Neuronal stem cell (in vitro differentiated cells): ENCODE results near the gene ARHGAP22.

Source experiments
- DNase-seq: peaks from one replicate; pipeline ENCODE4 v3.0.0-alpha.2; 2013; ENCODE audit warnings: low spot score
- H2AFZ ChIP-seq: one replicate; pipeline ENCODE4 v1.6.1; 2013; ENCODE audit warnings: mild to moderate bottlenecking, low read length, inconsistent platforms
- H2AK5ac ChIP-seq: 2 replicates; pipeline ENCODE4 v1.6.1; 2013; ENCODE audit warnings: low read depth, mild to moderate bottlenecking, inconsistent platforms, low read length, moderate library complexity, mixed read lengths
- H2BK120ac ChIP-seq: 2 replicates; pipeline ENCODE4 v1.6.1; 2013; ENCODE audit warnings: low read depth, mild to moderate bottlenecking, inconsistent platforms, low read length, moderate library complexity, mixed read lengths
- H2BK12ac ChIP-seq: one replicate; pipeline ENCODE4 v1.6.1; 2013; ENCODE audit warnings: low read length, inconsistent platforms
- H2BK15ac ChIP-seq: 2 replicates; pipeline ENCODE4 v1.6.1; 2013; ENCODE audit warnings: mild to moderate bottlenecking, low read length, inconsistent platforms, mixed read lengths
- H2BK5ac ChIP-seq: one replicate; pipeline ENCODE4 v1.6.1; 2013; ENCODE audit warnings: inconsistent platforms, mild to moderate bottlenecking, low read length, moderate library complexity
- H3K14ac ChIP-seq: one replicate; pipeline ENCODE4 v1.6.1; 2013; ENCODE audit warnings: low read length, inconsistent platforms
- H3K18ac ChIP-seq: 2 replicates; pipeline ENCODE4 v1.6.1; 2013; ENCODE audit warnings: low read length, inconsistent platforms
- H3K23ac ChIP-seq: 2 replicates; pipeline ENCODE4 v1.6.1; 2013; ENCODE audit warnings: low read depth, mild to moderate bottlenecking, mixed read lengths, low read length, inconsistent platforms; ENCODE audit not compliant: poor library complexity
- H3K27ac ChIP-seq: replicated peaks from 3 replicates; pipeline ENCODE4 v1.5.1; 2013; ENCODE audit warnings: low read length, inconsistent platforms
- H3K27me3 ChIP-seq, 3 experiments: 2 replicates each; pipeline ENCODE4 v1.6.1; 2013; ENCODE audit warnings: low read length in 3 of 3, mild to moderate bottlenecking in 2 of 3, inconsistent platforms in 1 of 3, low read depth in 1 of 3, mixed read lengths in 1 of 3, moderate library complexity in 1 of 3; ENCODE audit not compliant: control insufficient read depth in 3 of 3, insufficient read depth in 3 of 3
- H3K36me3 ChIP-seq, 2 donors: replicated peaks in 1 of 2; 2 replicates each; pipeline ENCODE4 v1.6.1; 2013; ENCODE audit warnings: low read length in 2 of 2; ENCODE audit not compliant: control insufficient read depth in 2 of 2, insufficient read depth in 2 of 2
- H3K4ac ChIP-seq: 2 replicates; pipeline ENCODE4 v1.6.1; 2013; ENCODE audit warnings: inconsistent platforms, mild to moderate bottlenecking, low read length, moderate library complexity
- H3K4me1 ChIP-seq, 2 donors: 1 replicate in 1 of 2; 2 replicates in 1 of 2; pipeline ENCODE4 v1.6.1; 2013; ENCODE audit warnings: low read length in 2 of 2, low read depth in 1 of 2; ENCODE audit not compliant: control insufficient read depth in 2 of 2, insufficient read depth in 1 of 2
- H3K4me2 ChIP-seq: one replicate; pipeline ENCODE4 v1.6.1; 2013; ENCODE audit warnings: mild to moderate bottlenecking, low read length, inconsistent platforms; ENCODE audit not compliant: insufficient read depth, poor library complexity, severe bottlenecking
- H3K4me3 ChIP-seq, 2 donors: 2 replicates each; pipeline ENCODE4 v1.5.1; 2013; ENCODE audit warnings: low read length in 2 of 2, mild to moderate bottlenecking in 2 of 2, inconsistent platforms in 1 of 2, moderate library complexity in 1 of 2
- H3K79me1 ChIP-seq: one replicate; pipeline ENCODE4 v1.6.1; 2013; ENCODE audit warnings: low read depth, mild to moderate bottlenecking, inconsistent platforms, low read length, moderate library complexity
- H3K9ac ChIP-seq: one replicate; pipeline ENCODE4 v1.6.1; 2013; ENCODE audit warnings: mild to moderate bottlenecking, low read depth, low read length, inconsistent platforms; ENCODE audit not compliant: poor library complexity
- H3K9me3 ChIP-seq, 2 donors: replicated peaks in 1 of 2; 2 replicates each; pipeline versions ENCODE3 to v1.6.1; 2013; ENCODE audit warnings: low read length in 2 of 2, mild to moderate bottlenecking in 2 of 2, inconsistent platforms in 1 of 2, low read depth in 1 of 2, mixed read lengths in 1 of 2, moderate library complexity in 1 of 2; ENCODE audit not compliant: control insufficient read depth in 2 of 2, insufficient read depth in 1 of 2
- H4K8ac ChIP-seq: one replicate; pipeline ENCODE4 v1.6.1; 2013; ENCODE audit warnings: low read depth, mild to moderate bottlenecking, inconsistent platforms, low read length, moderate library complexity
- H4K91ac ChIP-seq: one replicate; pipeline ENCODE4 v1.6.1; 2013; ENCODE audit warnings: low read length, low read depth, mild to moderate bottlenecking, inconsistent platforms; ENCODE audit not compliant: poor library complexity
- WGBS, 2 donors: extraction: QIAGEN DNeasy Blood & Tissue Kit; methylation state at CpG; one replicate each; pipeline ENCODE4 v1.1.7; 2013; ENCODE audit warnings: missing lambda C conversion rate in 2 of 2, mixed read lengths in 1 of 2; ENCODE audit not compliant: insufficient read length in 2 of 2, insufficient replicate concordance in 1 of 2; ENCODE audit errors: extremely low coverage in 2 of 2; 5-methylcytosine and 5-hydroxymethylcytosine counted together

ARHGAP22 gene

DNA sequence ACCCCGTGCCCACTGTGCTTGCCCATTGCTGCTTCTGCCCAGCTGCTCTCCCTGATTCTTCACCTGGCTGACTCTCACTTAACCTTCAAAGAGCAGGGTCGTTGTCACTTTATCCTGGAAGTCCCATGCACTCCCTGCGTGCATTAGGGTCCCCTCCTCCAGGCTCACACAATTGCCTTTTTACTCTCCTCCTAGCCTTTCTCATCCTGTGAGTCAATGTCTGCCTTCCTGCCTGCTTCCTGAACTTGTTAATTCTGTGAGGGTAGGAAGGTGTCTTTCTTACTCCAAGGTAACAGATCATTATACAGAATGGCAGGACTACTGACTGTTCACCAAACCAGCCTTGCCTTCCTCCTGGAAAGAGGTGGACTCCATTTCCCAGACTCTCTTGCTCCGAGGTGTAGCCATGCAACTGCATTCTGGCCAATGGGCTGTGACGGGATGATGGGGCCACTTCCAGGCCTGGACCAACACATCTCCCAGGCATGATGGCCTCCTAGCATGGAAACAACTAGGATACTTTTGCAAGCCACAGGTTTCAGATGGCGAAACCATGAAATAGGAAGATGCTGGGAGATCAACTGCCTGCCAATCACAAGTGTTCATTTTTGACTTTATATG lies 54.7 kb downstream of the ARHGAP22 start:
- Histone ChIP-seq H3K4me2 (no peak overlapping the region), H3K9me3 (no peaks in the 10 kb centered on the region), H3K18ac (no peak overlapping the region), H2AK5ac (no peak overlapping the region), H2AFZ (no peak overlapping the region), H3K27ac (no peak overlapping the region), H3K79me1 (no peaks in the 10 kb centered on the region), H2BK15ac (no peak overlapping the region), H4K91ac (no peak overlapping the region), H3K4me1 (no peaks in the 10 kb centered on the region), H3K27me3 (no peaks in the 10 kb centered on the region), H3K36me3 (no peaks in the 10 kb centered on the region), H3K4me3 (no peak overlapping the region), H3K4ac (no peak overlapping the region), H2BK120ac (no peak overlapping the region), H2BK5ac (no peak overlapping the region), H3K14ac (no peak overlapping the region), H2BK12ac (no peak overlapping the region), H3K23ac (no peak overlapping the region), H4K8ac (no peak overlapping the region), H3K9ac (no peak overlapping the region)
- DNase-seq = no peak
- WGBS, 2 donors = no CpG with 5 or more reads among the region's 6 CpGs

DNA sequence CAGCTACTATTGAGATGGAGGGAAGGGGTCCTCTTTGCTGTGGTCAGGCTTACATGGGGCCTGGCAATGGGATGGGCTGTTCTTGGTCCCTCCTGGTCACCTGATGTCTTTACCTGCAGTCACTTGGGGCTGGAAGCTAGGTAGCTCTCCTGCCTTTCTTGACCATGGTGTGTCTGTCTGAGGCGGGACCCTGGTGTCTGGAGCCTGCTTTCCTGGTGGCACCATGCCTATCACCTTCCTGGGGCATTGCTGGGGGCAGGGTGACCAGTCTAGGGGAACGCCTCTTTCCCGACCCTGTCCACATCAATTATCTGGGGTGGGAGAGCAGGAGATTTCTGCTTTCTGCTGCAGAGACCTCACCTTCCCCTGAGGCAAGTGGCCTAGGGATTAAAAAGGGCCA lies 55.6 kb downstream of the ARHGAP22 start:
- Histone ChIP-seq H3K4ac (no peak overlapping the region), H2AK5ac (no peak overlapping the region), H3K18ac (no peak overlapping the region), H3K4me2 (no peak overlapping the region), H2AFZ (no peak overlapping the region), H3K27ac (no peak overlapping the region), H3K4me1 (no peaks in the 10 kb centered on the region), H2BK15ac (no peak overlapping the region), H3K79me1 (no peaks in the 10 kb centered on the region), H3K27me3 (no peaks in the 10 kb centered on the region), H3K9me3 (no peaks in the 10 kb centered on the region), H3K36me3 (no peaks in the 10 kb centered on the region), H3K23ac (no peak overlapping the region), H3K14ac (no peak overlapping the region), H4K91ac (no peak overlapping the region), H3K9ac (no peak overlapping the region), H2BK12ac (no peak overlapping the region), H2BK120ac (no peak overlapping the region), H3K4me3 (no peak overlapping the region), H4K8ac (no peak overlapping the region), H2BK5ac (no peak overlapping the region)
- DNase-seq = no peak
- no CpG with 5 or more reads among the region's 3 CpGs for WGBS, 2 donors

DNA sequence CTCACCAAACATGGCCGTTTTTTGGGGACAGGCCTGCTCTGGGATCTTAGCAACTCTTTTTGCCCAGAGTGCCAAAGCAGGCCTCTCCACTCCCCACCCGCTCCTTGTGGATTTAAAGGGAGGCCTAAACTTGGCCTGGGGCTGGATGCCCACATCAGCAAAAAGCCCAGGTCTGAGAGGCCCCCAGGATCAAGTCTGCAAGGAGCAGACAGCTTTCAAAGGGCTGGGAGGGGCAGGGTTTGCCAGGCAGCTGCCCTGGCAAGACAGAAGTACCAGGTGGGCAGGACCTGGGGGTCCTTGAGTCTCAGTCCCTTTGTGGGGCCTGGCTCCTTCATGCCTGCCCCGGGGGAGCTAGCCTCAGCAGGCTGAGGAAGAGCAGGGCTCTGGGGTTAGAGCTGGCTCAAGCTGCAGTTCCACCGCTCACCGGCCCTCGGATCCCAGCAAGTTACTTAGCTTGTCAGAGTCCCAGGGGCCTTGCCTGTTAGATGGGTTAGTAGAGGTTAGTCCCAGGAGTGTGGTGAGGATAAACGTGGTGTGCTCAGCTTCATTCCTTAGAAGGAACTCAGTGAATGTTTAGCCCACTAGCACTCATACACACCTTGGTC lies 56.2 kb downstream of the ARHGAP22 start:
- Histone ChIP-seq H3K4me3 (no peak overlapping the region), H2BK12ac (no peak overlapping the region), H3K9ac (no peak overlapping the region), H3K79me1 (no peaks in the 10 kb centered on the region), H2BK120ac (no peak overlapping the region), H3K23ac (no peak overlapping the region), H3K18ac (peak overlapping the region; percentile 54), H3K14ac (no peak overlapping the region), H3K4me1 (no peaks in the 10 kb centered on the region), H4K8ac (no peak overlapping the region), H2BK5ac (no peak overlapping the region), H2AFZ (no peak overlapping the region), H3K27ac (no peak overlapping the region), H3K4ac (no peak overlapping the region), H3K36me3 (no peaks in the 10 kb centered on the region), H3K27me3 (no peaks in the 10 kb centered on the region), H2BK15ac (no peak overlapping the region), H2AK5ac (peak overlapping the region; percentile 83), H3K4me2 (no peak overlapping the region), H3K9me3 (no peaks in the 10 kb centered on the region), H4K91ac (no peak overlapping the region)
- no CpG with 5 or more reads among the region's 7 CpGs for WGBS, 2 donors
- DNase-seq = no peak

DNA sequence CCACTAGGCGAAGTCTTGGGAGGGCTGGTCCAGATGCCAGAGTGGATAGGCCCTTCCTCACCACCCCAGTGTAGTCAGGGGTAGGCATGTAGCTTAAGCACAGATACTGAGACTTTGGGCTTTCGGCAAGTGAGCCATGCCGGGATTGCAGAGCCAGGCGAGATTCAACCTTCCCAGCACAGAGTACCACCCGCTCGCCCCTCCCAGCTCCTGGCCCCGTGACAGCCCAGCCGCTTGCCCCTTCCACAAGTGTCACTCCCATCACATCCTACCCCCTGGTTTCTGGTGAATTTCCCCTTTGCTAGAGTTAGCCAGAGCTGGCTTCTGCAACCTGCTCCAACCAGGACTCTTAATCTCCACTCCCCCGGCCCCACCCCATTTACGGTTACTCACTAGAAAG lies 56.9 kb downstream of the ARHGAP22 start:
- H3K4me1 ChIP-seq = no peaks in the 10 kb centered on the region
- no peaks in the 10 kb centered on the region for H3K36me3 ChIP-seq
- H3K4ac ChIP-seq = no peak overlapping the region
- no peak for DNase-seq
- no peak overlapping the region for H3K23ac ChIP-seq
- no peak overlapping the region for H3K14ac ChIP-seq
- no peak overlapping the region for H3K27ac ChIP-seq
- H4K8ac ChIP-seq = no peak overlapping the region
- H3K18ac ChIP-seq = no peak overlapping the region
- no peak overlapping the region for H2BK5ac ChIP-seq
- no peak overlapping the region for H3K9ac ChIP-seq
- H3K79me1 ChIP-seq = no peaks in the 10 kb centered on the region
- no peak overlapping the region for H2AFZ ChIP-seq
- no peak overlapping the region for H3K4me3 ChIP-seq
- H3K4me2 ChIP-seq = no peak overlapping the region
- no peak overlapping the region for H2BK120ac ChIP-seq
- H4K91ac ChIP-seq = no peak overlapping the region
- no peak overlapping the region for H2BK12ac ChIP-seq
- H3K9me3 ChIP-seq = no peaks in the 10 kb centered on the region
- no peaks in the 10 kb centered on the region for H3K27me3 ChIP-seq
- no peak overlapping the region for H2BK15ac ChIP-seq
- H2AK5ac ChIP-seq = peak overlapping the region; percentile 40
- WGBS, 2 donors = no CpG with 5 or more reads among the region's 10 CpGs
